Left ventricle myocardium inferior (tissue), 1 donor: ENCODE data around the gene NSD1. TPM values are rescaled to one million over a fixed set of nuclear protein-coding genes. Genes with fewer than 3 reads are reported as not detected.

Experiments
- DNase-seq: peaks from one replicate; pipeline ENCODE4 v3.0.0-alpha.2; 2020
- H3K27ac ChIP-seq: fragments of 200-600 bp; replicated peaks from 2 replicates; pipeline ENCODE4 v1.8.0; 2021
- H3K27me3 ChIP-seq: fragments of 200-600 bp; 2 replicates; pipeline ENCODE4 v1.8.0; 2021; ENCODE audit warnings: low read depth
- H3K36me3 ChIP-seq: fragments of 200-600 bp; 2 replicates; pipeline ENCODE4 v1.8.0; 2021
- H3K4me1 ChIP-seq: fragments of 200-600 bp; 2 replicates; pipeline ENCODE4 v1.8.0; 2021
- H3K4me3 ChIP-seq: fragments of 200-600 bp; 2 replicates; pipeline ENCODE4 v1.8.0; 2021; ENCODE audit warnings: mild to moderate bottlenecking, moderate library complexity
- H3K9me3 ChIP-seq: fragments of 200-600 bp; replicated peaks from 2 replicates; pipeline ENCODE4 v1.8.0; 2021
- intact Hi-C: fragments of 100-400 bp; cut with micrococcal nuclease; formaldehyde crosslinking; loops from one replicate; pipeline ENCODE4 v1.11.0; 2022
- total RNA-seq: library from RNA; stranded (reverse); fragmentation: NEBNext Ultra II Directional; extraction: Animal tissue kit (Norgen Biotek cat#: 25700); gene quantifications from one replicate; pipeline ENCODE4 v1.2.1, GENCODE V29; 2021
- TF ChIP-seq, protein P1 (sequence below): fragments of 200-600 bp; IDR thresholded peaks from 2 replicates; pipeline ENCODE4 v1.8.0; 2021; ENCODE audit warnings: antibody characterized with exemption, mild to moderate bottlenecking, borderline replicate concordance
- donor health status: DM: no; HTN: yes; CAD: no; lungs with severe emphysema.

Gene NSD1
- total RNA-seq, 1 donor from 2014 or later: 40.8 TPM

DNA sequence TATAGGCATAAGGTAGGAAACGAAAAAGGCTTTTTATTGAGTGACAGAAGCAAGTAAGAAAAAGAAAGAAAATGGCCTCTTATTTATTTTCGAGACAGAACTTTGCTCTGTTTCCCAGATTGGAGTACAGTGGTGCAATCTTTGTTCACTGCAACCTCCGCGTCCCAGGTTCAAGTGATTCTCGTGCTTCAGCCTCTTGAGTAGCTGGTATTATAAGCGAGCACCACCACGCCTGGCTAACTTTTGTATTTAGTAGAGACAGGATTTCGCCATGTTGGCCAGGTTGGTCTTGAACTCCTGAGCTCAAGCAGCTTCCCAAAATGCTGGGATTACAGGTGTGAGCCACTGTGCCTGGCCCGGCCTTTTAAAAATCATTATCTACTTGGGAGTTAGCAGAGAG lies 70.7 kb downstream of the NSD1 start:
- H3K4me3 ChIP-seq: no peak overlapping the region
- TF ChIP-seq, protein P1, sequence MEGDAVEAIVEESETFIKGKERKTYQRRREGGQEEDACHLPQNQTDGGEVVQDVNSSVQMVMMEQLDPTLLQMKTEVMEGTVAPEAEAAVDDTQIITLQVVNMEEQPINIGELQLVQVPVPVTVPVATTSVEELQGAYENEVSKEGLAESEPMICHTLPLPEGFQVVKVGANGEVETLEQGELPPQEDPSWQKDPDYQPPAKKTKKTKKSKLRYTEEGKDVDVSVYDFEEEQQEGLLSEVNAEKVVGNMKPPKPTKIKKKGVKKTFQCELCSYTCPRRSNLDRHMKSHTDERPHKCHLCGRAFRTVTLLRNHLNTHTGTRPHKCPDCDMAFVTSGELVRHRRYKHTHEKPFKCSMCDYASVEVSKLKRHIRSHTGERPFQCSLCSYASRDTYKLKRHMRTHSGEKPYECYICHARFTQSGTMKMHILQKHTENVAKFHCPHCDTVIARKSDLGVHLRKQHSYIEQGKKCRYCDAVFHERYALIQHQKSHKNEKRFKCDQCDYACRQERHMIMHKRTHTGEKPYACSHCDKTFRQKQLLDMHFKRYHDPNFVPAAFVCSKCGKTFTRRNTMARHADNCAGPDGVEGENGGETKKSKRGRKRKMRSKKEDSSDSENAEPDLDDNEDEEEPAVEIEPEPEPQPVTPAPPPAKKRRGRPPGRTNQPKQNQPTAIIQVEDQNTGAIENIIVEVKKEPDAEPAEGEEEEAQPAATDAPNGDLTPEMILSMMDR: no peak
- H3K27me3 ChIP-seq: no peaks in the 10 kb centered on the region
- intact Hi-C loops: no loop called here
- H3K36me3 ChIP-seq: peaks cover 81% of the 10 kb centered on the region
- no peak overlapping the region for H3K27ac ChIP-seq
- H3K4me1 ChIP-seq: no peaks in the 10 kb centered on the region
- DNase-seq: no peak
- H3K9me3 ChIP-seq: no peaks in the 10 kb centered on the region

DNA sequence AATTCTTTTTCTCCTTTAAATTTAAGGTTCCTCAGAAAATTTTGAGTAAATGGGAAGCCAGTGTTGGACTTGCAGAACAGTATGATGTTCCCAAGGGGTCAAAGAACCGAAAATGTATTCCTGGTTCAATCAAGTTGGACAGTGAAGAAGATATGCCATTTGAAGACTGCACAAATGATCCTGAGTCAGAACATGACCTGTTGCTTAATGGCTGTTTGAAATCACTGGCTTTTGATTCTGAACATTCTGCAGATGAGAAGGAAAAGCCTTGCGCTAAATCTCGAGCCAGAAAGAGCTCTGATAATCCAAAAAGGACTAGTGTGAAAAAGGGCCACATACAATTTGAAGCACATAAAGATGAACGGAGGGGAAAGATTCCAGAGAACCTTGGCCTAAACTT lies 76.0 kb downstream of the NSD1 start:
- no peak for DNase-seq
- peaks cover 85% of the 10 kb centered on the region for H3K36me3 ChIP-seq
- no peak overlapping the region for H3K4me3 ChIP-seq
- intact Hi-C loops: no loop called here
- no peaks in the 10 kb centered on the region for H3K4me1 ChIP-seq
- no peaks in the 10 kb centered on the region for H3K9me3 ChIP-seq
- TF ChIP-seq, protein P1: no peak
- no peaks in the 10 kb centered on the region for H3K27me3 ChIP-seq
- no peak overlapping the region for H3K27ac ChIP-seq

DNA sequence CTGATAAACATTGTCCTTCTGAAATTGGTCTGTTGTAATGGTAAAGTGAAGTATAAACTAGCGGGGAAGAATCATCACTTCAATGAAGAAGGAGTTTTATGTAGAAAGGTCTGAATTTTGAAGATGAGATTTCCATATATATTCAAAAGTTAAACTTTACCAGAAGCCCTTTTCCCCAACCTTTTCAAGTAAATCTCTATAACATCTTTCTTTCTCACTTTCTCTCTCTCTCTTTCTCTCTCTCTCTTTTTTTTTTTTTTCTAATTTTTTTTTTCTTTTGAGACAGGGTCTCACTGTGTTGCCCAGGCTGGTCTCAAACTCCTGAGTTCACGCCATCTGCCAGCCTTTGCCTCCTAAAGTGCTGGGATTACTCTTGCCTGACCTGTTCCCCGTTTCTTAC lies 78.7 kb downstream of the NSD1 start:
- Histone ChIP-seq H3K9me3 (no peaks in the 10 kb centered on the region), H3K27ac (no peak overlapping the region), H3K27me3 (no peaks in the 10 kb centered on the region), H3K4me1 (no peaks in the 10 kb centered on the region), H3K4me3 (no peak overlapping the region), H3K36me3 (peaks cover 72% of the 10 kb centered on the region)
- TF ChIP-seq, protein P1: no peak
- DNase-seq: no peak
- intact Hi-C loops: no loop called here

DNA sequence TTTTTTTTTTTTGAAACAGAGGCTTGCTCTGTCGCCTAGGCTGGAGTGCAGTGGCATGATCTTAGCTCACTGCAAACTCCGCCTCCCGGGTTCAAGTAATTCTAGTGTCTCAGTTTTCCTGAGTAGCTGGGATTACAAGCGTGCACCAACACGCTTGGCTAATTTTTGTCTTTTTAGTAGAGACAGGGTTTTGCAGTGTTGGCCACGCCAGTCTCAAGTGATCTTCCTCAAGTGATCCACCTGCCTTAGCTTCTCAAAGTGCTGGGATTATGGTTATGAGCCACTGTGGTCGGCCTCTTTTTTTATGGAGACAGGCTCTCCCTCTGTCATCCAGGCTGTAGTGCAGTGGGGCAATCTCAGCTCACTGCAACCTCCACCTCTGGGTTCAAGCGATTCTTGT lies 87.0 kb downstream of the NSD1 start:
- TF ChIP-seq, protein P1: no peak
- Histone ChIP-seq H3K4me3 (no peak overlapping the region), H3K9me3 (no peaks in the 10 kb centered on the region), H3K27ac (no peak overlapping the region), H3K27me3 (no peaks in the 10 kb centered on the region), H3K36me3 (peaks cover 7% of the 10 kb centered on the region), H3K4me1 (peaks cover 4% of the 10 kb centered on the region)
- DNase-seq: no peak
- intact Hi-C loops: no loop called here

DNA sequence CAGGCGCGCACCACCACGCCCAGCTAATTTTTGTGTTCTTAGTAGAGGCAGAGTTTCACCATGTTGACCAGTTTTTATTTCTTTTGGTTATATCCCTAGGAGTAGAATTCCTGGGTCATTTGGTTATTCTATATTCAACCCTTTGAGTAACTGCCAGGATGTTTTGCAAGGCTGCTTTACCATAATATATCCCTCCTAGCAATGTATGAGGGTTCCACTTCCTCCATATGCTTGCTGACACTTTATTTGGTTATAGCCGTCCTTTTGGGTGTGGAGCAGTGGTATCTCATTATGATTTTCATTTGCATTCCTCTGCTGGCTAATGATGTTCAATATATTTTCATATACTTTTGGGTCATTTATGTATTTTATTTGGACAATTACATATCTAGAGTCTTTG lies 88.7 kb downstream of the NSD1 start:
- Histone ChIP-seq H3K36me3 (peaks cover 3% of the 10 kb centered on the region), H3K4me3 (no peak overlapping the region), H3K27ac (no peak overlapping the region)

More for the DNA sequence above, 88.7 kb downstream of the NSD1 start:
- H3K27me3 ChIP-seq: no peaks in the 10 kb centered on the region
- no peaks in the 10 kb centered on the region for H3K9me3 ChIP-seq
- no peak for DNase-seq
- intact Hi-C loops: no loop called here
- TF ChIP-seq, protein P1: no peak
- H3K4me1 ChIP-seq: peaks cover 4% of the 10 kb centered on the region
